NCI-H1930 (cell line): ENCODE measurements around the gene SLC30A1.

ENCODE experiments used
- DNase-seq, 2 experiments: peaks; one replicate each; lab custom pipeline; 2025; lab: John Stamatoyannopoulos, UW

Gene SLC30A1

DNA sequence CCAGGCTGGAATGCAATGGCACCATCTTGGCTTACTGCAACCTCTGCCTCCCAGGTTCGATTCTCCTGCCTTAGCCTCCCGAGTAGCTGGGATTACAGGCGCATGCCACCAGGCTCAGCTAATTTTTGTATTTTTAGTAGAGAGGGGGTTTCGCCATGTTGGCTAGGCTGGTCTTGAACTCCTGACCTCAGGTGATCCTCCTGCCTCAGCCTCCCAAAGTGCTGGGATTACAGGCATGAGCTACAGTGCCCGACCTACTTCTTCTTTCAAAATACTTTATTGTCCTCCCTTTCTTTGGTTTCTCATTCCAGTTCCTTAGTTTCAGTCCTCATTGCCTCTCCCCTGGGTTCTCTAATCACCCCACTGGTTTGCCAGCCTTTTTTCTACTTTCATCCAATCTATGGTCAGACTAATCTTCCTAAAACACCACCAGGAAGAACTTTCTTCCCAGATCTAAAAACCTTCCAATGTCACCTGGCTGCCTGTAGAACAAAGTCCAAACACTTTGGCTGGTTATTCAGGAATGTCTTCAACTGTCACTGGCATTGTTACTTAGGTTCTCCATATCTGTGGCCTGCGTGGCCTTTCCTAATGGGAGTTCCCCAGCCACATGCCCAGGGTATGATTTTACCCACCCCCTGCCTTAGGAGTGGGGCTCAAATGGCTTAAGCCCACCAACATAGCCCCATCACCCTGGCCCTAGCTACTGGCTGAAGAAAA, 29.0 kb upstream of the SLC30A1 start:
- DNase-seq: no peak

DNA sequence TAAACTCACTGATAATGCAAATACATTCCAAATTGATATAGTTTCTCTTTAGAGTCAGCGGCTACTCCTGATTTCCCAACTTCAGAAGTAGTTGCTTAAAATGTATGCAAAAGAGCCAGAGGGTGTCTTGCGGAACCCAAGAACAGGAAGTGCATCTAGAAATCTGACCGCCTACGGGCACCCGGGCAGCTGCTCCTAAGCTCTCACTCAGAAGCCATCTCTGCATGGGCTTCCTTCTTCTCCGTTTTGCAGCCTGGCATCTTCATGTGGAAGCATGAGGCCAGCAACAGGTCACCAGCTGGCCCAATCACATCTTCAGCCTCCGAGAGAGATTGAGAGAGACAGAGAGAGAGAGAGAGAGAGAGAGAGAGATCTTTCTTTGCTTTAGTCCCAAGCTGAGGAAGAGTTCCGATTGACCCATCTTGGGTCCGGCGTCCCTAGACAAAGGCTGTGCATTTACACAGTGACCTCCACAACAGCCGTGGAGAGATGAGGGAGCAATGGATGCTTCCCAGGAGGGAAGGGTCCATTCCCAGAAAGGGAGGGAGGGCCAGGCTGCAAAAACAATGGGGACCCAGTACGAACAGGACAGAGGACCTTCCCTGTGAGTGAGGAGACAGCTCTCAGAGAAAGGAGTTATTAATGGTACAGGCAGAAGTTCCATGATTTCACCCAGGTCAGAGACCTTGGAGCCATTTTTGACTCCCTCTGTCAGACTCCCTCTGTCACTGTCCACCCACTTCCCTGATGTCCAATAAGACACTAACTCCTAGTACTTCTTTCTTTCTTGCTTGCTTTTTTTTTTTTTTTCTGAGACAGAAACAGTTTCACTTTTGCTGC, 28.2 kb upstream of the SLC30A1 start:
- DNase-seq: no peak

DNA sequence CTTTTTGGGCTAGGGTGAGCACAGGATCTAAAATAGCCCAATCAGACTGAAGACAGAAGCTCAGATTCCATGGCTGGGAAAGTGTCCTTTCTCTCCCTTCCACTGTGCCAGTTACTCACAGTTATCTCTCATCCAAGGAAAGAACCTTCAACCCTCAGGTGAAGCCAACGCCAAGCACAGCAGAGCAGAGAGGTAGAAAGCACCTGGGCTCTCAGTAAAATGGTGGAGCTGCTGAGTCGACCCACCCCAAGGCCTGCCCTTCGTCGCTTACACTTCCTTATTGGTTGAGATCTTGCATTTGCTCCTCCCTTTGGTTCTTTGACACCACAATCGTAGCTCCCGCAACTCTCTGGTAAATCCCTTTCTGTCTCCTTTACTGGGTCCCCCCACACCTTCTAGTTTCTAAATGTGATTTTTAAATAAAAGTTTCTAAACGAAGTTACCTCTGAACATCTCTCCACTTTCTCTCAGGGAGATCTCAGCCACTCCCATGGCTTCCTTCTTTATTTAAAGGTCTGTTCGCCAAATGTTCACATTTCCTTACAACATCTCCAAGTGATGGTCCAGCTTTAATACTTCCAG, 27.5 kb upstream of the SLC30A1 start:
- DNase-seq: no peak

DNA sequence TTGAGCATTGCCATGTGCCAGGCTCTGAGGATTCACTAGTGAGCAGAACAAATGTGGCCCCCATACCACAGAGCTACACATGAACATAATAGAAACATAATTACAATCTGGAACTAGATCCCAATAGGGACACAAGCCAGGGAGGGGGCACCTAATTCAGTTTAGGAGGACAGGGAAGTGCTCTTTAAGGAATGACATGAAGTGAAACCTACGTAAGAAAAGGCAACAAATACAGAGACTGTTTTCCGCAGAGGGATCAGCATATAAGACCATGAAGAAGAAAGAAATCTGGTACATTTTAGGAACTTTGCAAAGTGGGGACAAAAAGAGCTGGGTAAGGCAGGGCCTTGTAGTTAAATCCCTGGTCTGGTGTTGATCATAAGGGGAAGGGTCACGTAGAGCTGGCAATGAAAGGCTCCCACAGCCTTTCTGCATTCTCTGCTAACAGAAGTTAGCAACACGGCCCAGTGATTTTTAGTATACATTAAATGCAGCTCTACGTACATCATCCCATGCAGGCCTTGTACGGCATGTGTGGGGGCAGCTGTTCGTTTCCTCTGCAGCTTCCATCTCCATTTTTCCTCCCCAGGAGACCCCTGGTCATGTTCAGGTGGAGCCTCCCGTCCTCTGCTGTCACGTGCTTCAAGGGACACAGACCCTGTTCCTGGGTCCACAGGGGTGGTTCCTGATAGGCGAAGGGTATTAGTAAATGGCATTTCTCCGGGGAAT, 26.8 kb upstream of the SLC30A1 start:
- no peak for DNase-seq

DNA sequence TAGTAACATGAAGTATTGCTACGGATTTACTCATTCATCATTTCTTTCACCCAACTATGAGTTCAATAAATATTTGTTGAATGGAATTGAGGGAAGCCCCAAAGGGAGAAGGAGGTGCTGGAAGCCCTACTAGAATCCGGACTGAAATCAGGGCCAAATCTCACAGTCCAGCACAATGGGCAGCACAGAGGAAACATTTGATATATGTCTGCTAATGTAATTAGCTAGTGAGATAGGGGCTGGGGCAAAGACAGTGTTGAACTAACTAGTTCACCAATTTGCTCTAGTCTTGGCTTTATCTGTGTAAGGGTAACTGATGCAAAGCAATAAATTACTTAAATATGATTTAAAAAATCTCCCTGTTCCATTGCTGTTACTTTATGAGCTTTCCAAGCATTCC, 26.1 kb upstream of the SLC30A1 start:
- no peak for DNase-seq

DNA sequence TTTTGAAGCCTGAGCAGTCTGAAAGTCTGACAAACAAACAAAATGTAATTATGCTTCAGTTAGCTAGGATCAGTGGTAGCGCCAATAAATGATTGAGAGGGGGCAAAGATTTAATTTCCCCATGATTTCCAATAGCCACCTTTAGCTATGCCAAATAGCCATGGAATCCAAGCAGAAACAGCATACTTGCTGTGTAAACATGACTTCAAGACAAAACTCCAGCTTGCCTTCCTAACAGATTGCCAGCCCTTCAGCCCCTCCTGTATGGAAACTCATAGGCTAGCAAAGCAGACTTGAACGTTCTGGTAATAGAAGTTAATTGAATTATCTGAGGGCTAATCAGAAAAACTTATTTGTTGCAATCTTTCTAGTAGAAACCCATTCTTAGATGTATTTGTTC, 25.6 kb upstream of the SLC30A1 start:
- DNase-seq: no peak

DNA sequence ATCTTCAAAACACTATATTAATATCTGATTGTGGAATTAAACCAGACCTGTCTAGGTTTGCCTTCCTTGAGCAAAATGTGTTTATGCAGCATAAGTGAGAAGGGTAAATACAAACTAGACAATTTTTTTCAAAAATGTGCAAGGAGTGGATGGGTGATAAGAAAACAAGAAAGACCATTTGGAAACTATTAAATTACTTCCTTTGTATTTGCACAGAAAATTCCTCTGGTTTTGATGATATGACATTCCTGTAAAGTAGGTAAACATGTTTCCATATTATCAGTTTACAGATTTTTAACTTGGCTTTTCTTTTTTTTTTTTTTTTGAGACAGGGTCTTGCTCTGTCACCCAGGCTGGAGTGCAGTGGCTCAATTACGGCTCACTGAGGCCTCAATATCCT, 24.8 kb upstream of the SLC30A1 start:
- DNase-seq: no peak

DNA sequence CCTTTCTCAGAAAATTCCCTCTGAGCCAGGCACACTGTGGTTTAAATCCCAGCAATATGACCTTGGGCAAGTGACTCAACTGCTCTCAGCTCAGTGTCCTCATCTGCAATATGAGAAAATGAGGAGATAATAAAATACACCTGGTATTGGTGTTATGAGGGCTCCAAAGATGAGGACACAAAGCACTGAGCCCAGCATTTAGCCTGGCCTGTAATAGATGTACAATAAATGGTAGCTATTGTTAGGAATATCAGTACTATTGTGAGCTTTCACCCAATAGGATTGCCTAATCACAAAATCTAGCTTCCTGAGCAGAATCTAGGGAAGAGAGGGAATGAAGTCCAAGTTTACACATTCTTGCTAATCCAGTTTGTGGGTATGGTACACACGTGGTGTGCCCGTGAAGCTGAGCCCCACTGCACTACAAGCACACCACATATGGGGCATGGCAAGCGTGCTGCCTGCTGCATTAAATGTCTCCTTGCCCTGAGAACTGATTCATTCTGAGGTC, 24.3 kb upstream of the SLC30A1 start:
- no peak for DNase-seq

DNA sequence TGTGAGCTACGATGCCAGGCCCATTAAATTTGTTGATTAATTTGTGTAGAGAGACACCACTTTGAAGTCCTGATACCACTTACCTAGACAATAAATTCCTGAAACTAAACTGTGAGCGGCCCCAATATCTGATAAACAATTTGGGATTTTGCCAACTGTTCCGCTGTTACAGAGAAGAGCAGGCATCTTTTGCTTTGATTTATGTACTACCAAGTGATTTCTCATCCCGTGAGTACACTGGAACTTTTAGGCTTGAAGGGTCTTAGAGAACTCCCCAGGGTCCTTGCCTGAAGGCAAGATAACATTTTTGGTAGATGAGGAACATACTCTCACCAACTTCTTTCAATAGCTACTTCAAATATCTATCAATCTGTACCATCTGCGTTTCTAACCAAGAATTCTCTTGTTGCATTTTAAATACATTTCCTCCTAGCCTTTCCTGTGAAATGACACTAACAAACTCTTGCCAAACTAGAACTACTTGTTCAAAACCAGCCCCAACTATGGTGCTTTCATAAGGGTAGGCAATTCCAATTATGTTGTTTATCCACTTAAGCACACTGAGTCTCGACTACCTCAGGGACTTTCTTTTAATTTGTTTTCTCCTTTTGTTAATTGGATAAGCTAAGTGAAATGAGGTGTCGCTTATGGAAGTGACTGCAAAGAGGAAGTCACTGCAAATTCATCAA, 23.2 kb upstream of the SLC30A1 start:
- DNase-seq: no peak

DNA sequence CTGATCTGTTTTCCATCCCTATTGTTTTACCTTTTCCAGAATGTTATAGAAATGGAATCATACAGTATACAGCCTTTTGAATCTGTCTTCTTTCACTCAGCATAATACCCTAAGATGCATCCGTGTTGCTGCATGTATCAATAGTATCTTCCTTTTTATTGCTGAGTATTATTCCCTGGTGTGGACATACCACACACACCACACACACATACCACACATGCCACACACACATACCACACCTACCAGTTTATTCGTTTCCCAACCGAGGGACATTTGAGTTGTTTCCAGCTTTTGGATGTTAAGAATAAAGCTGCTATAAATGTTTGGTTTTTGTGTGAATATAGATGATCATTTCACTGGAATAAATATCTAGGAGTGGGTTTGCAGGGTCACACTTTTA, 22.2 kb upstream of the SLC30A1 start:
- DNase-seq: no peak

DNA sequence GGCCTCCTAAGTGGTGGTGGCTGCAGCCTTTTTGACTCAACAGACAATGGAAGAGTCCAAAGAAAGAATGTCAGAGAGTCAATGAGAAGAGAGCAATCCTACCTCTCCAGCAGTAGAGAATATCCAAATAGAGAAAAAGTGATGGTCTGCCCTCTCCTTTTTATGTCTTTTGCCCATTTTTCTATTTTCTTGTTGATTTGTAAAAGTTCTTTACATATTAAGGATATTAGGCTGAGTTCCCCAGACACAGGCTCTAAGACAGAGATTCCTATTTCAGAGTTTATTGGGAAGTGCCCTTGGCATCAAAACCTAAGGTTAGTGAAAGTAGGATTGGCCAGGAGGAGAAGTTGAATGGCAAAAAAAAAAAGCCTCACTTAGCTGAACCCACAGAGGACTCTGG, 20.3 kb upstream of the SLC30A1 start:
- no peak for DNase-seq

DNA sequence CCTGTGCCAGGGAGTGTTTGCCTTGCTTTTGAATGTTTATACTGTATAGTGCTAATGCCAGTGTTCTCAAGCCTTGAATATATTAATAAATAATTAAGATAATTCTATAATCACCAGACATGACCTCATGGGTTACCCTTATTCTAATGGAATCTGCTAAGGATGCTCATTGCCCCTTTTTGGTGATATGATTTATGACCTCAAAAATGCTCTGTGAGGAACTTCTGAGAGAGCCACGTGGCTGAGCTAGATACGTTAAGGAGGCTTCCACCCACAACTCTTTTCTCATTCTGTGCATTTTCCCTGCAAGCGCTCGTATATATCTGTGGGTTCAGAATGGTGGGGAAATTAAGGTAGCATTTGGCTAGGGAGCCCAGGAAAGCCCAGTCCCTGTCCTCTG, 19.6 kb upstream of the SLC30A1 start:
- no peak for DNase-seq

DNA sequence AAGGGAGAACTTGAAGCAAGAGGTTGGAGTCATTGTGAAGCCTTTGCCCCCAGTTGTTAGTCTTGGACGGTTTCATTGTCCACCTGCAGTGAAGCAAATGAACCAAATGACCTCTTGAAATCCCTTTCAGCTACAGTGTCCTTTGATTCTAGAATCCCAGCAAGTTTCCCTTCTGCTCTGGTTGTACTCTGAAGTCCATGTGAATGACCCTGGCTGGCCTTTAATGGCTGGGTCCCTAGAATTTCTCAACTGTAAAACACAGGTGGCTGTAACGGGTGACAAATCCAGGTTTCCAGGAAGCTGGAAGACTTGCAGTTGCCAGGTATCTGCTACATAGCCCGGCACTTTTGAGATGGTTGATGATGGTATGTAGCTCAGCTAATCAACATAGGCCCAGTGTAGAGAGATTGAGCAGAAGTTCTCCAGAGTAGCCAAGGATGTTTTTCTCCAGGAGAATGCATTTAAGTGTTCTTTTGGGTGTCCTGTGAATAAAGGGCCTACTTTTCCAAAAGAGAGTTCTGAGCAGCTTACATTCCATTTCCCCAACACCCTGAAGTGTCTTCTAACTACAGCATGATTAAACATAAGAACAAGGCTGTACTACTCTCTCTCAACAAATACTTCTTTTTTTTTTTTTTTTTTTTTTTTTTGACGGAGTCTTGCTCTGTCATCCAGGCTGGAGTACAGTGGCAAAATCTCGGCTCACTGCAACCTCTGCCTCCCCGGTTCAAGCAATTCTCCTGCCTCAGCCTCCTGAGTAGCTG, 17.6 kb upstream of the SLC30A1 start:
- no peak for DNase-seq

DNA sequence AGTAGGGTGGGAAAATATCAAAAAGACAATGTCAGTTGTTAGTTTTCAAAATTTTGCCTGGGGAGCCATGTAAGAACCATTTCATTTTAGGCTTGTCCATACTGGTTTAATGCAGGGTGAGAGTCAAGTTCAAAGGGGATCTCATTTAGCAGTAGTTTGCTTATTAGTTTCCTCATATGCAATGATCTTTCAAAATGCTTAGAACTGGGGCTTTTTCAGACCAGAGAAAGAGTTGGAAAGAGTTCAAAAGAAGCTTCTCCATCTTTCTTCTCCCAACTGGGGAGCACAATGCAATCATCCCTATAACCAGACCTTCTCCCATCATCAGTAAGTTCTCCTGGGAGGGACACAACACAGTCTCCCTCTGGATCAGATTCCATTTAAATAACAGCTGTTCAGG, 16.5 kb upstream of the SLC30A1 start:
- DNase-seq: no peak

DNA sequence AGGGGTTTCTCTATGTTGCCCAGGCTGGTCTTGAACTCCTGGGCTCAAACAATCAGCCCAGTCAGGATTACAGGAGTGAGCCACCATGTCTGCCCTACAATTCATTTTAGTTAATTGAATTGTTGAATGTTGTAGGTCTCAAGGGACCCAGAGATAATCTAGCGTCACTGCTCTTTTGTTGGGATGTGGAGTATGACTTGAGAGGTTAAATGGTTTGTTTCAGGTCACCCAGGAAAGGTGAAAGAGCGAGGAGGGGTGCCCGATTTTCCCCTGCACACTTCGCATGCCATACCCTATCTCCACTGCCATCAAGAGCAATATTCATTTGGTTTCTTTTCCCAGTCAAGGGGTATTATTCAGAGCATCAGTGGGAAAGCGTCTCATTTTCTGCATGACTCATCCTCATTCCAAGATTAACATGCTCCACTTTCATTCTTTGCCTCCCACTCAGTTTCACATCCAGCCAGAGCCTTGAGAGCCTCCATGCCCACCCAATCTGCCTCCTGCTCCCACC, 13.1 kb upstream of the SLC30A1 start:
- no peak for DNase-seq

DNA sequence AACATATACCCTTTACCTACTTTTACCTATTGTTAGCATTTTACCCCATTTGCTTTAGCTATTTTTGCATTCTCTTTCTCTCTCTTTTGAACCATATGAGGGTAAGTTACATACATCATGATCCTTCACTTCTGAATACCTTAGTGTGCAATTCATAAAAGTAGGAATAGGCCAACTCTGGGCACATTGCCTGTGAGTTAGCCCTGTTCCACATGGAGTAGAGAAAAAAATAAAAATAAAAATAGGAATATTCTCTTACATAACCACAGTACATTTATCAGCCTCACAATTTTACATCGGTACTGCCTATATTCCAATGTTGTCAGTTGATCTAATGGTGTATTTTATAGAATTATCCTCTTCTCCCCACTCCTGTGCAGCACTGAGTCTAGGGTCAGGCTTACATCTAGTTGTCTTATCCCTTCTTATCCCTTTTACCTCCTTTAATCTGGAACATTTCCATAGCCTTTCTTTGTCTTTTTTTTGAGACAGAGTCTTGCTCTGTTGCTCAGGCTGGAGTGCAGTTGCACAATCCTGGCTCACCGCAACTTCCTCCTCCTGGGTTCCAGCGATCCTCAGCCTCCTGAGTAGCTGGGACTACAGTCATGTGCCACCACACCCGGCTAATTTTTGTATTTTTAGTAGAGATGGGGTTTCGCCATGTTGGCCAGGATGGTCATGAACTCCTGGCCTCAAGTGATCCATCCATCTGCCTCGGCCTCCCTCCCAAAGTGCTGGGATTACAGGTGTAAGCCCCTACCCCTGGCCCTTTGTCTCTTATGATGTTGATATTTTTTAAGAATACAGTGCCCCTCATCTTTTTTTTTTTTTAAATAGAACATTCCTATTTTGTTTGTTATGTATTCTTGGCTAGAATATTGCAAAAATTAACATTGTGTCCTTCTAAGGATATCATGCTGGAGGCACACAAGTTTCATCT, 11.1 kb upstream of the SLC30A1 start:
- no peak for DNase-seq

DNA sequence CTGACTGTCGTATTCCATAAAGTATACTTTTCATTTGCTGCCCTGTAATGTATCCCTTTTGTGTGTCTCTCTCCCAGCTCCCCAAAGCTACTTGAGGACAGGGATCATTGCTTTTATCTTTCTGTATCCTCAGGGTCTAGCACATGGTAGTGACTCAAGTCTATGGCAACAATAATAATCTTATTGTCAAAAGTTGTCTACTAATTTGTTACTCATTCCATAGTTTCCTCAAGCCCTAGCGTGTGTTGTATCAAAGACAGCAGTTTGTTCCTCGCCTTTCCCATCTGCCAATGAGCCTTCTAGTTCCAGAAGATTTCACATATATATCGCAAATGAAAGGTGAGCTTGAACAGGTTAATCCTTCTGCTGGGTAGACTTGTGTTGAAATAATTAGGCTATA, 9.8 kb upstream of the SLC30A1 start:
- DNase-seq: no peak

DNA sequence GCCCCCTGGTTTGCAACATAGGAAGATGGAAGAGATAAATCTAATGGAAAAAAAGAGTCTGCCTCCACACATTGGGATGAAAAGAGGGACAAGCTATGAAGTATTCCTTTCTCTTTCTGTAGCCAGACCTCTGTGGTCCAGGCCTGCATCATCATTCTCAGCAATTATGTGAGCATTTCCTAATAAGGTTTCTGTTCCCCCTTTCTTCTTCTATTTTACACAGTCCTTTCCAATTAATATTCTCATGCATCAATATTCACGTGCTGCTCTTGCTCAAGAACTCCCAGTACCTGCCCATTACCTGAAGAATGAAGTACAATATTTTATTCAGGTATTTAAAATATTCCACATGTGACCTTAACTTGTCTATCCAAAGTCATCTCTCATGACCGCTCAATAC, 8.2 kb upstream of the SLC30A1 start:
- DNase-seq: no peak

DNA sequence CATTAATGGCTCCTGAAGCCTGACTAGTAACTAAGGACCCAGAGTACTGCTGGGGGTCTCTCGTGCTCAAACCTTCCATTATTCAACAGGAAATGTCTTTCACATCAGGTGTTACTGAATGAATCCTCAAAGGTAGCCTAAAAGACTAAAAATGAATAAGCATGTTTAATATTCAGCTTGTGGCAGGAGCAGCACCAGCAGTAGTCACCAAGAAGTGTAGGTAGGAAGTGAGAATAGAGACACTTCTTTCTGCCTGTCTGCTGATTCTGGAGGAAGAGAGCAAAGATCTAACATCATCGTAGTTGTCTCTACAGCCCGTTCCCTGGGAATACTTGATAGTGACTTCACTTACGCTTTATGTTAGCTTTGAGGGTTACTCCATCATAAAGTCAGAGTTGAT, 7.6 kb upstream of the SLC30A1 start:
- no peak for DNase-seq
